ENCODE data around the gene BTNL2. TPM values are rescaled to one million over a fixed set of nuclear protein-coding genes. Genes with fewer than 3 reads are reported as not detected.

Gene BTNL2
- total RNA-seq (not detected), total RNA-seq (0 reads per million in 29 experiments)
- total RNA-seq (2013), result not detected

DNA sequence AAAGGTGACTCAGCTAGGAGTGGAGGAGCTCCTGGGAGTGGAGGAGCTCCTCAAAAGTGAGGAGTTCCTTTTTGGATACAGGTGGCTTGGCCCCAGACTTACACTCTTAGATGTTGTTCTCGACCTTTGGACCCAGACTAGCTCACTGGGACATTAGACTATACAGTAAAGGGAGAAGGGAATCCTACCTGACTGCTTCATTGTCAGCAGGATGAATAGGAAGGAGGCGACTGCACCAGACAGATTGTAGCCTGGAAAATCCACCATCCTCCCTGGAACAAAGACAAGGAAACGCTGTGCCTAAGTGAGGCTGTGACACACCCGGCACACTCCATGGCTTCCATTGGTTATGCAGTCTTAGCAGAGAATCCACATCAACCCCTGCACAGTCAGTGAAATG lies at the start of gene BTNL2:
Gene BTNL2 (minus strand): TSS at position 325 of the 400 bp plus-strand sequence. CDS start 58 bp downstream, at position 267.
- ChIA-PET CTCF (interaction anchor here in 1 of 2 donors (1.2 kb wide), 1 partner anchor 379 kb away, joined by 3 read pairs; no protein-coding TSS in a partner anchor), POLR2A (no interaction called here)
- no peak for ATAC-seq (replicated peaks in 1 of 4)
- Histone ChIP-seq H3K27ac (ENCODE audit: low read length) (no peak within 1 kb of the TSS), H3K4me1 (ENCODE audit: control insufficient read depth in 1 of 2, extremely low read depth in 1 of 2, insufficient read depth in 2 of 2, low read length in 2 of 2) (no peaks in the 10 kb centered on the region), H3K27me3 (replicated peaks in 1 of 2; ENCODE audit: control insufficient read depth in 2 of 2, extremely low read depth in 1 of 2, insufficient read depth in 2 of 2, low read length in 1 of 2) (peaks cover 0 to 19% of the 10 kb centered on the region in 2 experiments), H3K36me3 (ENCODE audit: control insufficient read depth in 2 of 2, extremely low read depth in 1 of 2, insufficient read depth in 1 of 2, low read length in 1 of 2) (no peaks in the 10 kb centered on the region), H3K9me3 (no peaks in the 10 kb centered on the region), H3K4me3 (ENCODE audit: control insufficient read depth in 1 of 2, extremely low read depth in 1 of 2, low read length in 1 of 2) (no peak within 1 kb of the TSS)
- Mint-ChIP-seq H3K4me1 (no peaks in the 10 kb centered on the region), H3K27me3 (peaks cover 42 to 53% of the 10 kb centered on the region in 2 donors), H3K4me3 (no peak within 1 kb of the TSS), H3K36me3 (no peaks in the 10 kb centered on the region), H3K9me3 (no peaks in the 10 kb centered on the region), H3K27ac (no peak within 1 kb of the TSS)
- no peak for DNase-seq
- 86% methylated on average over 4 of the region's 4 CpGs for WGBS (ENCODE audit: insufficient coverage)

- Histone ChIP-seq H3K9me3 (no peaks in the 10 kb centered on the region), H3K27ac (ENCODE audit: low read length) (no peak overlapping the region), H3K27me3 (replicated peaks in 1 of 2; ENCODE audit: control insufficient read depth in 2 of 2, extremely low read depth in 1 of 2, insufficient read depth in 2 of 2, low read length in 1 of 2) (peaks cover 0 to 24% of the 10 kb centered on the region in 2 experiments), H3K4me3 (ENCODE audit: control insufficient read depth in 1 of 2, extremely low read depth in 1 of 2, low read length in 1 of 2) (no peak overlapping the region), H3K4me1 (ENCODE audit: control insufficient read depth in 1 of 2, extremely low read depth in 1 of 2, insufficient read depth in 2 of 2, low read length in 2 of 2) (no peaks in the 10 kb centered on the region), H3K36me3 (ENCODE audit: control insufficient read depth in 2 of 2, extremely low read depth in 1 of 2, insufficient read depth in 1 of 2, low read length in 1 of 2) (no peaks in the 10 kb centered on the region)
- DNase-seq, result no peak
- no peak overlapping the region for H3K27ac Mint-ChIP-seq
- no peaks in the 10 kb centered on the region for H3K36me3 Mint-ChIP-seq
- peaks cover 3 to 8% (median 5%) of the 10 kb centered on the region in 3 donors for H3K9me3 Mint-ChIP-seq
- ATAC-seq (replicated peaks in 1 of 4), result no peak
- no peaks in the 10 kb centered on the region for H3K4me1 Mint-ChIP-seq
- no CpG with 5 or more reads among the region's 3 CpGs for WGBS (ENCODE audit: insufficient coverage)
- peaks cover 40 to 43% of the 10 kb centered on the region in 2 donors for H3K27me3 Mint-ChIP-seq
- H3K4me3 Mint-ChIP-seq, result no peak overlapping the region
- ChIA-PET CTCF (no interaction called here), POLR2A (no interaction called here)
Measured at GRCh38 chr6:32449088-32449736, 42.2 kb upstream of the BTNL2 start.

- Histone ChIP-seq H3K4me1 (ENCODE audit: control insufficient read depth in 1 of 2, extremely low read depth in 1 of 2, insufficient read depth in 2 of 2, low read length in 2 of 2) (no peaks in the 10 kb centered on the region), H3K36me3 (ENCODE audit: control insufficient read depth in 2 of 2, extremely low read depth in 1 of 2, insufficient read depth in 1 of 2, low read length in 1 of 2) (no peaks in the 10 kb centered on the region), H3K27ac (ENCODE audit: low read length) (no peak overlapping the region), H3K4me3 (ENCODE audit: control insufficient read depth in 1 of 2, extremely low read depth in 1 of 2, low read length in 1 of 2) (no peak overlapping the region), H3K27me3 (replicated peaks in 1 of 2; ENCODE audit: control insufficient read depth in 2 of 2, extremely low read depth in 1 of 2, insufficient read depth in 2 of 2, low read length in 1 of 2) (peaks cover 0 to 16% of the 10 kb centered on the region in 2 experiments), H3K9me3 (no peaks in the 10 kb centered on the region)
- no peaks in the 10 kb centered on the region for H3K36me3 Mint-ChIP-seq
- DNase-seq, result no peak
- ATAC-seq (replicated peaks in 1 of 4), result no peak
- H3K27me3 Mint-ChIP-seq, result peaks cover 36 to 42% of the 10 kb centered on the region in 2 donors
- ChIA-PET CTCF (interaction anchor here in 1 of 2 donors (0.6 to 1.0 kb wide), 2 partner anchors 9 to 248 kb away, joined by 3 to 4 read pairs; no protein-coding TSS in a partner anchor), POLR2A (no interaction called here)
- H3K4me3 Mint-ChIP-seq, result no peak overlapping the region
- no peaks in the 10 kb centered on the region for H3K4me1 Mint-ChIP-seq
- H3K27ac Mint-ChIP-seq, result no peak overlapping the region
- peaks cover 3 to 8% (median 5%) of the 10 kb centered on the region in 3 donors for H3K9me3 Mint-ChIP-seq
Measured at GRCh38 chr6:32447932-32448331, 41.0 kb upstream of the BTNL2 start.

GRCh38 chr6:32445321-32445854 lies 38.4 kb upstream of the BTNL2 start:
- H3K27ac Mint-ChIP-seq, result no peak overlapping the region
- WGBS (ENCODE audit: insufficient coverage), result no CpG with 5 or more reads among the region's 3 CpGs
- CTCF ChIA-PET, result interaction anchor here in 1 of 2 donors (0.6 kb wide), 1 partner anchor 1402 kb away, joined by 3 read pairs; no protein-coding TSS in a partner anchor

DNA sequence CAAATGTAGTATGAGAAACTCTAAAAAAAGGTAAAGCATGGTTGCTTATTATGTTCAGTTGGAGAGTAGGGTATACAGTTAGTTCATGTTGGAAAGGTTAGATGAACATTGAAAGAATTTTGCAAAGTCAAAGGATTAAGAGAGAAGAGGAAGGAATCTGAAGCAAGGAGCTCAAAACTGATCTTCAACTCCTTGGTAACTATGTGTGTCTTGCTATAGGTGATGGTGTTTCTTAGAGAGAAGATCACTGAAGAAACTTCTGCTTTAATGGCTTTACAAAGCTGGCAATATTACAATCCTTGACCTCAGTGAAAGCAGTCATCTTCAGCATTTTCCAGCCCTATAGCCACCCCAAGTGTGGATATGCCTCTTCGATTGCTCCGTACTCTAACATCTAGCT lies 37.5 kb upstream of the BTNL2 start:
- ChIA-PET CTCF (no interaction called here), POLR2A (no interaction called here)
- H3K4me1 Mint-ChIP-seq, result peaks cover 6 to 16% (median 8%) of the 10 kb centered on the region in 3 donors
- peaks cover 0 to 2% of the 10 kb centered on the region in 2 experiments for H3K4me1 ChIP-seq (ENCODE audit: control insufficient read depth in 1 of 2, extremely low read depth in 1 of 2, insufficient read depth in 2 of 2, low read length in 2 of 2)
- no peak overlapping the region for H3K27ac Mint-ChIP-seq
- DNase-seq, result no peak
- no peaks in the 10 kb centered on the region for H3K9me3 Mint-ChIP-seq
- peaks cover 0 to 9% of the 10 kb centered on the region in 2 experiments for H3K27me3 ChIP-seq (replicated peaks in 1 of 2; ENCODE audit: control insufficient read depth in 2 of 2, extremely low read depth in 1 of 2, insufficient read depth in 2 of 2, low read length in 1 of 2)
- no peaks in the 10 kb centered on the region for H3K36me3 ChIP-seq (ENCODE audit: control insufficient read depth in 2 of 2, extremely low read depth in 1 of 2, insufficient read depth in 1 of 2, low read length in 1 of 2)
- 92% methylated on average over 2 of the region's 2 CpGs for WGBS (ENCODE audit: insufficient coverage)
- no peak overlapping the region for H3K27ac ChIP-seq (ENCODE audit: low read length)
- H3K9me3 ChIP-seq, result no peaks in the 10 kb centered on the region
- peaks cover 22 to 38% of the 10 kb centered on the region in 2 donors for H3K27me3 Mint-ChIP-seq
- H3K4me3 Mint-ChIP-seq, result no peak overlapping the region
- no peak for ATAC-seq (replicated peaks in 1 of 4)
- no peak overlapping the region for H3K4me3 ChIP-seq (ENCODE audit: control insufficient read depth in 1 of 2, extremely low read depth in 1 of 2, low read length in 1 of 2)
- H3K36me3 Mint-ChIP-seq, result no peaks in the 10 kb centered on the region

More at GRCh38 chr6:32445321-32445854, 38.4 kb upstream of the BTNL2 start:
- Mint-ChIP-seq H3K27me3 (peaks cover 21 to 37% of the 10 kb centered on the region in 2 donors), H3K36me3 (no peaks in the 10 kb centered on the region), H3K9me3 (no peaks in the 10 kb centered on the region), H3K4me3 (no peak overlapping the region), H3K4me1 (peaks cover 0 to 8% (median 0%) of the 10 kb centered on the region in 3 donors)
- ATAC-seq (replicated peaks in 1 of 4) (no peak), DNase-seq (no peak)
- no peaks in the 10 kb centered on the region for H3K4me1 ChIP-seq (ENCODE audit: control insufficient read depth in 1 of 2, extremely low read depth in 1 of 2, insufficient read depth in 2 of 2, low read length in 2 of 2)
- no peaks in the 10 kb centered on the region for H3K9me3 ChIP-seq
- H3K27me3 ChIP-seq (replicated peaks in 1 of 2; ENCODE audit: control insufficient read depth in 2 of 2, extremely low read depth in 1 of 2, insufficient read depth in 2 of 2, low read length in 1 of 2), result peaks cover 0 to 13% of the 10 kb centered on the region in 2 experiments
- H3K27ac ChIP-seq (ENCODE audit: low read length), result no peak overlapping the region
- H3K36me3 ChIP-seq (ENCODE audit: control insufficient read depth in 2 of 2, extremely low read depth in 1 of 2, insufficient read depth in 1 of 2, low read length in 1 of 2), result no peaks in the 10 kb centered on the region
- POLR2A ChIA-PET, result interaction anchor here in 1 of 2 donors (0.6 kb wide), 1 partner anchor 221 kb away, joined by 3 read pairs; the partner anchor contains the start of gene HLA-DQB1
- H3K4me3 ChIP-seq (ENCODE audit: control insufficient read depth in 1 of 2, extremely low read depth in 1 of 2, low read length in 1 of 2), result no peak overlapping the region

DNA sequence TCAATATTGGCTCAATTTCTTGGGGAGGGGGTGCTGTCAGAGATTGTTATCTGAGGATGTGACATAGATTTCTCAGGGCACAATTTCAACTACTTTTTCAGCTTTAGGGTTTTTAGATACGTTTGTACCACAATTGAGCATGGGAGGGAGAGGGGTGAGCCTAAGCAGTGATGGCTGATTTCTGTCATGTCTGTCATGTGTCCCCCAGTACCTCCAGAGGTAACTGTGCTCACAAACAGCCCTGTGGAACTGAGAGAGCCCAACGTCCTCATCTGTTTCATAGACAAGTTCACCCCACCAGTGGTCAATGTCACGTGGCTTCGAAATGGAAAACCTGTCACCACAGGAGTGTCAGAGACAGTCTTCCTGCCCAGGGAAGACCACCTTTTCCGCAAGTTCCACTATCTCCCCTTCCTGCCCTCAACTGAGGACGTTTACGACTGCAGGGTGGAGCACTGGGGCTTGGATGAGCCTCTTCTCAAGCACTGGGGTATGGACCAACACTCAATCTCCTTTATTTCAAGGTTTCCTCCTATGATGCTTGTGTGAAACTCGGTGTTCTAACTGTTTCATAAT lies 36.1 kb upstream of the BTNL2 start:
- H3K4me3 ChIP-seq (ENCODE audit: control insufficient read depth in 1 of 2, extremely low read depth in 1 of 2, low read length in 1 of 2), result no peak overlapping the region
- H3K36me3 ChIP-seq (ENCODE audit: control insufficient read depth in 2 of 2, extremely low read depth in 1 of 2, insufficient read depth in 1 of 2, low read length in 1 of 2), result no peaks in the 10 kb centered on the region
- H3K27me3 ChIP-seq (replicated peaks in 1 of 2; ENCODE audit: control insufficient read depth in 2 of 2, extremely low read depth in 1 of 2, insufficient read depth in 2 of 2, low read length in 1 of 2), result peaks cover 0 to 3% of the 10 kb centered on the region in 2 experiments
- POLR2A ChIA-PET, result no interaction called here
- CTCF ChIA-PET, result no interaction called here
- DNase-seq (no peak), ATAC-seq (replicated peaks in 1 of 4) (no peak)
- 86% methylated on average over 4 of the region's 8 CpGs for WGBS (ENCODE audit: insufficient coverage)
- Mint-ChIP-seq H3K9me3 (no peaks in the 10 kb centered on the region), H3K4me1 (peaks cover 8 to 21% (median 10%) of the 10 kb centered on the region in 3 donors), H3K4me3 (no peak overlapping the region), H3K27ac (no peak overlapping the region), H3K27me3 (peaks cover 20 to 43% of the 10 kb centered on the region in 2 donors), H3K36me3 (no peaks in the 10 kb centered on the region)
- H3K9me3 ChIP-seq, result no peaks in the 10 kb centered on the region
- H3K27ac ChIP-seq (ENCODE audit: low read length), result no peak overlapping the region
- peaks cover 0 to 2% of the 10 kb centered on the region in 2 experiments for H3K4me1 ChIP-seq (ENCODE audit: control insufficient read depth in 1 of 2, extremely low read depth in 1 of 2, insufficient read depth in 2 of 2, low read length in 2 of 2)
